Measurements from ENCODE around the gene EHMT1.
"Not testable (repeated sequence)": the region's sequence is repeated elsewhere in the genome, so short reads cannot be mapped to it uniquely, and the experiment has no call there.

EHMT1 gene

DNA sequence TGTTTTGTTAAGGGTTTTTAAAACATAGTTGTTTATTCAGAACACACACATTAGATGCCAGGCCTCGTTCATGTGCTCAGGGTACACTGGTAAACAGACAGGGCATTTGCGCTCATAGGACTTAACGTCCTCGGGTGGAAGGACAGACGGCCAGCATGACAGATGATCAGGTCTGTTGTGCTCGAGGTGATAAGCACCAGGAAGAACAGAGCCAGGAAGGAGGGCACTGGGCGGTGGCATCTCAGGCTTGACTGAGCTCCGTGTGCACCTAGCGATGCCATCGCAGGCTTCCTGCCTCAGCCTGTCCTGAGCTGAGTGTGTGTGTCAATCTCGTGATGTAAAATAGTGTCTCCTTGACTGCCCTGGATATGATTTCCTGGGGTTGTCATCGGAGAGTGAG is 96.5 kb downstream of the EHMT1 start:
- H3K4me3 Mint-ChIP-seq, result no peak overlapping the region
- H3K4me1 Mint-ChIP-seq, result peaks cover 6% of the 10 kb centered on the region
- no peak overlapping the region for H3K27ac Mint-ChIP-seq
- peaks cover 17% of the 10 kb centered on the region for H3K9me3 Mint-ChIP-seq
- H3K36me3 Mint-ChIP-seq (ENCODE audit: low read depth), result peaks cover 83% of the 10 kb centered on the region
- H3K27me3 Mint-ChIP-seq (ENCODE audit: low read depth), result no peaks in the 10 kb centered on the region
- TF ChIP-seq, protein P1, sequence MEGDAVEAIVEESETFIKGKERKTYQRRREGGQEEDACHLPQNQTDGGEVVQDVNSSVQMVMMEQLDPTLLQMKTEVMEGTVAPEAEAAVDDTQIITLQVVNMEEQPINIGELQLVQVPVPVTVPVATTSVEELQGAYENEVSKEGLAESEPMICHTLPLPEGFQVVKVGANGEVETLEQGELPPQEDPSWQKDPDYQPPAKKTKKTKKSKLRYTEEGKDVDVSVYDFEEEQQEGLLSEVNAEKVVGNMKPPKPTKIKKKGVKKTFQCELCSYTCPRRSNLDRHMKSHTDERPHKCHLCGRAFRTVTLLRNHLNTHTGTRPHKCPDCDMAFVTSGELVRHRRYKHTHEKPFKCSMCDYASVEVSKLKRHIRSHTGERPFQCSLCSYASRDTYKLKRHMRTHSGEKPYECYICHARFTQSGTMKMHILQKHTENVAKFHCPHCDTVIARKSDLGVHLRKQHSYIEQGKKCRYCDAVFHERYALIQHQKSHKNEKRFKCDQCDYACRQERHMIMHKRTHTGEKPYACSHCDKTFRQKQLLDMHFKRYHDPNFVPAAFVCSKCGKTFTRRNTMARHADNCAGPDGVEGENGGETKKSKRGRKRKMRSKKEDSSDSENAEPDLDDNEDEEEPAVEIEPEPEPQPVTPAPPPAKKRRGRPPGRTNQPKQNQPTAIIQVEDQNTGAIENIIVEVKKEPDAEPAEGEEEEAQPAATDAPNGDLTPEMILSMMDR (IDR thresholded peaks at IDR 0.05; ENCODE audit: unreplicated experiment in 3 of 3), result no peak

DNA sequence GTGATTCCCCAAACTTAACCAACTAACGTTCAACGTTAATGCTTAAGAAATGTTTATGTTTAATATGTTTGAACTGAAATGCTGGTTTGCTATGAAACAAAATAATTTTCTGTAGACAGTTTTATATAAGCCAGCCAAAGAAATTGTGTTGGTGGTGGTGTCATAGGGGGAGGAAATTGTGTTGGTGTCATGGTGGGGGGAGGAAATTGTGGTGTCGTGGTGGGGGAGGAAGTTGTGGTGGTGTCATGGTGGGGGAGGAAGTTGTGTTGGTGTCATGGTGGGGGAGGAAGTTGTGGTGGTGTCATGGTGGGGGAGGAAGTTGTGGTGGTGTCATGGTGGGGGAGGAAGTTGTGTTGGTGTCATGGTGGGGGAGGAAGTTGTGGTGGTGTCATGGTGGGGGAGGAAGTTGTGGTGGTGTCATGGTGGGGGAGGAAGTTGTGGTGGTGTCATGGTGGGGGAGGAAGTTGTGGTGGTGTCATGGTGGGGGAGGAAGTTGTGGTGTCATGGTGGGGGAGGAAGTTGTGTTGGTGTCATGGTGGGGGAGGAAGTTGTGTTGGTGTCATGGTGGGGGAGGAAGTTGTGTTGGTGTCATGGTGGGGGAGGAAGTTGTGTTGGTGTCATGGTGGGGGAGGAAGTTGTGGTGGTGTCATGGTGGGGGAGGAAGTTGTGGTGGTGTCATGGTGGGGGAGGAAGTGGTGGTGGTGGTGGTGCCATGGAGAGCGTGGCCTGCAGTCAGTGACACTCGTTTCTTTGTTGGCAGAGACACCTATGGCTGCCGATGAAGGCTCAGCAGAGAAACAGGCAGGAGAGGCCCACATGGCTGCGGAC is 97.3 kb downstream of the EHMT1 start:
- not testable (repeated sequence) for H3K4me3 Mint-ChIP-seq; H3K4me1 Mint-ChIP-seq; H3K27me3 Mint-ChIP-seq (ENCODE audit: low read depth)
- peak overlapping the region in 2 of 3 experiments; percentile 36 to 51 for H3K27ac Mint-ChIP-seq
- peaks cover 17% of the 10 kb centered on the region for H3K9me3 Mint-ChIP-seq
- peaks cover 87% of the 10 kb centered on the region for H3K36me3 Mint-ChIP-seq (ENCODE audit: low read depth)

DNA sequence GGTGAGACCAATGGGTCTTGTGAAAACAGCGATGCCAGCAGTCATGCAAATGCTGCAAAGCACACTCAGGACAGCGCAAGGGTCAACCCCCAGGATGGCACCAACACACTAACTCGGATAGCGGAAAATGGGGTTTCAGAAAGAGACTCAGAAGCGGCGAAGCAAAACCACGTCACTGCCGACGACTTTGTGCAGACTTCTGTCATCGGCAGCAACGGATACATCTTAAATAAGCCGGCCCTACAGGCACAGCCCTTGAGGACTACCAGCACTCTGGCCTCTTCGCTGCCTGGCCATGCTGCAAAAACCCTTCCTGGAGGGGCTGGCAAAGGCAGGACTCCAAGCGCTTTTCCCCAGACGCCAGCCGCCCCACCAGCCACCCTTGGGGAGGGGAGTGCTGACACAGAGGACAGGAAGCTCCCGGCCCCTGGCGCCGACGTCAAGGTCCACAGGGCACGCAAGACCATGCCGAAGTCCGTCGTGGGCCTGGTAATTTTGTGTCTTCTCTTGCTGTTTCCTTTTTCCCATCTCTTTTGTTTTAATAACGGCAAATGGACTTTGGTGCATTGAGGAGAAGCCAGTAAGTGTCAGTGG is 98.0 kb downstream of the EHMT1 start:
- Mint-ChIP-seq H3K4me3 (no peak overlapping the region), H3K9me3 (peaks cover 19% of the 10 kb centered on the region), H3K36me3 (ENCODE audit: low read depth) (peaks cover 88% of the 10 kb centered on the region), H3K27ac (peak overlapping the region in 2 of 3 experiments; percentile 36 to 51), H3K4me1 (peaks cover 5% of the 10 kb centered on the region), H3K27me3 (ENCODE audit: low read depth) (no peaks in the 10 kb centered on the region)
- TF ChIP-seq, protein P1 (IDR thresholded peaks at IDR 0.05; ENCODE audit: unreplicated experiment in 3 of 3), result no peak

DNA sequence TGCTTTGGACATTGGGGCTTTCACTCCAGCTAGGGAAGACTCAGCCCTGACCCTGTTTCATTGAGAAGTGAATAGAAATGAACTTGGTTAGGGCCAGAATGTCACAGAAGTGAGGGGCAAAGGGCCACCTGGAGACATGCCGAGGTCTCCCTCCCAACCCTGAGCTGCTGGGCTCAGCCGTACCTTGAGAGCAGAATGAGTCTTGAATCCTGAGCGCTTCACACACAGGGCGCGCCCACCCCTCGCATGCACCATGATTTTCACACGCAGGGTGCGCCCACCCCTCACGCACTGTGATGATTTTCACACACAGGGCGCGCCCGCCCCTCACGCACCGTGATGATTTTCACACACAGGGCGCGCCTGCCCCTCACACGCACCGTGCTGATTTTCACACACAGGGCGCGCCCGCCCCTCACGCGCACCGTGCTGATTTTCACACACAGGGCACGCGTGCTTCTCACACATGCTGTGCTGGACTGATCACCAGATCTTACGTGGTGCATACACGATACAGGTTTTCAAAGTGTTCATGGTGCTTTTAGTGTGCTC is 99.0 kb downstream of the EHMT1 start:
- peaks cover 10% of the 10 kb centered on the region for H3K4me1 Mint-ChIP-seq
- peaks cover 19% of the 10 kb centered on the region for H3K9me3 Mint-ChIP-seq
- no peaks in the 10 kb centered on the region for H3K27me3 Mint-ChIP-seq (ENCODE audit: low read depth)
- no peak overlapping the region for H3K4me3 Mint-ChIP-seq
- H3K36me3 Mint-ChIP-seq (ENCODE audit: low read depth), result peaks cover 83% of the 10 kb centered on the region
- peak overlapping the region in 1 of 3 experiments; percentile 41 for H3K27ac Mint-ChIP-seq
- TF ChIP-seq, protein P1 (IDR thresholded peaks at IDR 0.05; ENCODE audit: unreplicated experiment in 3 of 3), result no peak

DNA sequence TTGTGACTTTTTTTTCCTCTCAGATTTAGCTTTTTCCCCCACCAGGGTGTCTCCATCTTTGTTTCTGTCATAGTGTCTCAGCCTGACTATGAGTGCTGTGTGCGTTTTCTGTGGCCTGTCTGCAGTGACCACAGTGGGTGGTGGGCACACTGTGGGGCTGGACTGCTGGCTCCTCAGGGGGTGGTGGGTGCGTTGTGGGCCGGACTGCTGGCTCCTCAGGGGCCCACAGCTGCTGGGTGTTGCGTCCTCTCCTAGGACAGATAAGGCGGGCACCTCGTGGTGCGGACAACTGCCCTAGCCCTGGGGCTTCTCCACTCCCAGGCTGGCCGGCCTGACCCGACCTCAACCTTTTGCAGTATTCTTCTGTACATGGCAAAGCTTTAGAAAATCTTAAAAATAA is 100.4 kb downstream of the EHMT1 start:
- peaks cover 15% of the 10 kb centered on the region for H3K9me3 Mint-ChIP-seq
- peaks cover 10% of the 10 kb centered on the region for H3K4me1 Mint-ChIP-seq
- no peaks in the 10 kb centered on the region for H3K27me3 Mint-ChIP-seq (ENCODE audit: low read depth)
- H3K4me3 Mint-ChIP-seq, result no peak overlapping the region
- no peak overlapping the region for H3K27ac Mint-ChIP-seq
- peaks cover 73% of the 10 kb centered on the region for H3K36me3 Mint-ChIP-seq (ENCODE audit: low read depth)
- TF ChIP-seq, protein P1 (IDR thresholded peaks at IDR 0.05; ENCODE audit: unreplicated experiment in 3 of 3), result no peak

DNA sequence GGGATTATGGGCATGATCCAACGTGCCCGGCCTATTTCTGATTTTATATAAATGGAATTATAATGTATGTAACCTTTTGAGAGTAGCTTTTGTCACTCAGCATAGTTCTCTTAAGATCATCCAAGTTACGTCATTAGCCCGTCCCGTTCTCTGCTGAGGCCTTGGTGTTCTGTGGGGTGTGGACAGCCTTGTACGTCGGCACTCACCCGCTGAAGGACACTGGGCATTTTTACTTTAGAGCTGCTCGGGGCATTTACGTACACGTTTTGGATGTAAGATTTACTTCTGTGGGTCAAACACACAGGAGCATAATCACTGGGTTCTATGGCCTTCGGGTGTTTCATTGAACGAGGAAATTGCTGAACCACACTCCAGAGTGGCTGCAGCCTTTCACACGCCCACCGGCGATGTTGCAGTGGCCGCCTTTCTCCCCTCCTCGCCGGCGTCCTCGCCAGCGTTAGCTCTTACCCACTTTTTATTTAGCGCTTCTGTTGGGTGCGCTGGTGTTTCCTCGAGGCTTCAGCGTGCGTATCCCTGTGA is 101.8 kb downstream of the EHMT1 start:
- Mint-ChIP-seq H3K9me3 (peaks cover 17% of the 10 kb centered on the region), H3K27ac (peak overlapping the region in 2 of 3 experiments; percentile 15 to 33), H3K27me3 (ENCODE audit: low read depth) (no peaks in the 10 kb centered on the region), H3K4me3 (no peak overlapping the region), H3K36me3 (ENCODE audit: low read depth) (peaks cover 73% of the 10 kb centered on the region), H3K4me1 (peaks cover 10% of the 10 kb centered on the region)
- TF ChIP-seq, protein P1 (IDR thresholded peaks at IDR 0.05; ENCODE audit: unreplicated experiment in 3 of 3), result no peak
